Osteoblast (primary cell): ENCODE data around the gene FIZ1. TPM values are rescaled to one million over a fixed set of nuclear protein-coding genes. Genes with fewer than 3 reads are reported as not detected.
A peak's percentile ranks its signal among the peaks of the same experiment; 100 is the strongest.

Source experiments
- DNase-seq: peaks from one replicate; pipeline ENCODE4 v3.0.0; 2011; ENCODE audit warnings: low spot score, mixed read lengths; ENCODE audit not compliant: insufficient read length; ENCODE audit errors: missing footprints
- H2AFZ ChIP-seq: 2 replicates; pipeline ENCODE4 v1.6.0; 2011; ENCODE audit warnings: mild to moderate bottlenecking, low read length
- H3K27ac ChIP-seq: 2 replicates; pipeline ENCODE4 v1.5.1; 2011; ENCODE audit warnings: mild to moderate bottlenecking, low read depth, low read length, moderate library complexity
- H3K27me3 ChIP-seq: 2 replicates; pipeline ENCODE4 v1.6.0; 2012; ENCODE audit warnings: mild to moderate bottlenecking, control low read depth, inconsistent platforms, low read length, moderate library complexity; ENCODE audit not compliant: insufficient read depth
- H3K36me3 ChIP-seq: 2 replicates; pipeline ENCODE4 v1.5.1; 2011; ENCODE audit warnings: mild to moderate bottlenecking, low read length, control low read depth, moderate library complexity; ENCODE audit not compliant: insufficient read depth
- H3K4me1 ChIP-seq: 2 replicates; pipeline ENCODE4 v1.5.1; 2011; ENCODE audit warnings: mild to moderate bottlenecking, low read length, control low read depth, moderate library complexity; ENCODE audit not compliant: insufficient read depth
- H3K4me2 ChIP-seq: 2 replicates; pipeline ENCODE4 v1.6.0; 2011; ENCODE audit warnings: mild to moderate bottlenecking, low read length; ENCODE audit not compliant: insufficient read depth
- H3K4me3 ChIP-seq: fragments of 200-600 bp; sonication (generic); 3 replicates; pipeline ENCODE4 v1.5.1; 2012; ENCODE audit warnings: mild to moderate bottlenecking, low read length, inconsistent platforms; ENCODE audit not compliant: insufficient read depth
- H3K79me2 ChIP-seq: 2 replicates; pipeline ENCODE4 v1.6.0; 2012; ENCODE audit warnings: mild to moderate bottlenecking, low read length, control low read depth, inconsistent platforms; ENCODE audit not compliant: insufficient read depth
- H3K9me3 ChIP-seq: 2 replicates; pipeline ENCODE4 v1.5.1; 2011; ENCODE audit warnings: low read depth, low read length, control low read depth
- H4K20me1 ChIP-seq: 2 replicates; pipeline ENCODE4 v1.6.0; 2012; ENCODE audit warnings: mild to moderate bottlenecking, low read length, control low read depth; ENCODE audit not compliant: insufficient read depth
- CTCF ChIP-seq: IDR thresholded peaks from 2 replicates; pipeline ENCODE4 v1.5.1; 2011; ENCODE audit warnings: mild to moderate bottlenecking, low read depth, low read length, moderate library complexity; ENCODE audit errors: extremely low read depth
- total RNA-seq: library from RNA; depleted of rRNA; stranded (reverse); fragments of >200 nt; gene quantifications from 2 replicates; pipeline ENCODE4 v1.2.3, GENCODE V29; 2012

The FIZ1 gene
- total RNA-seq, 1 donor: 3.6 TPM

GRCh38 chr19:55642153-55643002 is 43.1 kb upstream of the FIZ1 start:
- no peaks in the 10 kb centered on the region for H4K20me1 ChIP-seq
- H3K79me2 ChIP-seq: peaks cover 46% of the 10 kb centered on the region
- peaks cover 15% of the 10 kb centered on the region for H3K36me3 ChIP-seq
- no peak overlapping the region for H2AFZ ChIP-seq
- no peaks in the 10 kb centered on the region for H3K9me3 ChIP-seq
- H3K27me3 ChIP-seq: no peaks in the 10 kb centered on the region
- peak overlapping the region; percentile 85 for H3K4me3 ChIP-seq
- no peak for TF ChIP-seq CTCF
- peak; percentile 95 for DNase-seq
- H3K4me1 ChIP-seq: peaks cover 27% of the 10 kb centered on the region
- peak overlapping the region; percentile 72 for H3K27ac ChIP-seq
- H3K4me2 ChIP-seq: peak overlapping the region; percentile 98

GRCh38 chr19:55641426-55642152 is 42.3 kb upstream of the FIZ1 start:
- Histone ChIP-seq H4K20me1 (no peaks in the 10 kb centered on the region), H3K27ac (peak overlapping the region; percentile 61), H3K4me1 (peaks cover 25% of the 10 kb centered on the region), H3K4me3 (peak overlapping the region; percentile 85), H3K79me2 (peaks cover 50% of the 10 kb centered on the region), H3K27me3 (no peaks in the 10 kb centered on the region), H3K9me3 (no peaks in the 10 kb centered on the region), H2AFZ (peak overlapping the region; percentile 22), H3K36me3 (peaks cover 15% of the 10 kb centered on the region), H3K4me2 (peak overlapping the region; percentile 98)
- DNase-seq: peak; percentile 78
- no peak for TF ChIP-seq CTCF

- peaks cover 15% of the 10 kb centered on the region for H3K36me3 ChIP-seq
- H3K79me2 ChIP-seq: peaks cover 58% of the 10 kb centered on the region
- no peaks in the 10 kb centered on the region for H3K9me3 ChIP-seq
- peak within 1 kb of the TSS; percentile 85 for H3K4me3 ChIP-seq
- H2AFZ ChIP-seq: peak within 1 kb of the TSS; percentile 81
- H3K4me2 ChIP-seq: peak within 1 kb of the TSS; percentile 98
- peak; percentile 98 for DNase-seq
- H3K4me1 ChIP-seq: peaks cover 33% of the 10 kb centered on the region
- H4K20me1 ChIP-seq: peaks cover 6% of the 10 kb centered on the region
- TF ChIP-seq CTCF: no peak
- H3K27ac ChIP-seq: peak within 1 kb of the TSS; percentile 80
- H3K27me3 ChIP-seq: no peaks in the 10 kb centered on the region
Observed at GRCh38 chr19:55640577-55641425, 41.5 kb upstream of the FIZ1 start, which contains the start of gene ZNF580. TSS of gene ZNF580 (plus strand) at chr19:55641002. CDS start at chr19:55642509, 1,507 bp downstream.
